ENCODE data around the gene KSR2. TPM values are rescaled to one million over a fixed set of nuclear protein-coding genes. Genes with fewer than 3 reads are reported as not detected.
A peak's percentile ranks its signal among the peaks of the same experiment; 100 is the strongest.

Gene KSR2
- total RNA-seq, 1 experiment from 2014 or later, result 0.15 TPM

- CTCF ChIA-PET, result no interaction called here
- in situ Hi-C loops (cut with HindIII; ENCODE audit: low pct_unique_long_range_greater_than_20kb, low sequenced_read_pairs), result loop anchor here (25.0 kb wide), 1 partner anchor 589 kb away; no protein-coding TSS in a partner anchor
- TF ChIP-seq CTCF (IDR thresholded peaks at IDR 0.05), result no peak
- no peak for TF ChIP-seq REST (IDR thresholded peaks at IDR 0.05; ENCODE audit: insufficient read depth in 1 of 2, low read depth in 2 of 2, low read length in 1 of 2)
- TF ChIP-seq TCF7L2 (IDR thresholded peaks at IDR 0.05; ENCODE audit: low read depth, low read length), result no peak
- TF ChIP-seq POLR2AphosphoS5 (IDR thresholded peaks at IDR 0.05; ENCODE audit: low read depth, low read length), result no peak
- TF ChIP-seq SIN3A (IDR thresholded peaks at IDR 0.05; ENCODE audit: borderline replicate concordance, insufficient read depth, low read depth, low read length), result no peak
Observed at GRCh38 chr12:117825827-117826226, 143.0 kb downstream of the KSR2 start.

DNA sequence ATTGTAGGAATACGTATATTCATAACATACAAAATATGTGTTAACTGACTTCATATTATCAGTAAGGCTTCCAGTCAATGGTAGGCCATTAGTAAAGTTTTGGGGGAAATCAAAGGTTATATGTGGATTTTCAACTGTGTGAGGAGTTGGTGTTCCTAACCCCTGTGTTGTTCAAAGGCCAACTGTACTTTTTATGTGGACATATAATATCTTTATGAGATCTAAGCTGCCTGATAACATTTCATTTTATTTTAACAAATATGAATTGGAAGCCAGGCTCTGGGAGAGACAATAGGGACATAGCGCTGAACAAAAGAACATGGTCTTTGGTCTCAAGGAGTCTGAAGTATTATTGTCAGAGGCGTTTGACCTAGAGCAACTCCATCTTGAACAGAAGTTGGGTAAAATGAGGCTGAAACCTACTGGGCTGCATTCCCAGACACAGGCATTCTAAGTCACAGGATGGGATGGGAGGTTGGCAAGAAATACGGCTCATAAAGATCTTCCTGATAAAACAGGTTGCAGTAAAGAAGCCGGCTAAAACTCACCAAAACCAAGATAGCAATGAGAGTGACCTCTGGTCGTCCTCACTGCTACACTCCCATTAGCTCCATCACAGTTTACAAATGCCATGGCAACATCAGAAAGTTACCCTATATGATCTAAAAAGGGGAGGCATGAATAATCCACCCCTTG is 147.2 kb downstream of the KSR2 start:
- in situ Hi-C loops (cut with HindIII; ENCODE audit: low pct_unique_long_range_greater_than_20kb, low sequenced_read_pairs) (no loop called here), intact Hi-C loops (cut with micrococcal nuclease; ENCODE audit: unreplicated experiment) (loop anchor here (1.0 kb wide), 1 partner anchor 23 kb away; no protein-coding TSS in a partner anchor)
- Histone ChIP-seq H3K27ac (ENCODE audit: low read length) (no peak overlapping the region), H3K9me3 (ENCODE audit: control insufficient read depth, insufficient read depth, low read depth, low read length) (no peaks in the 10 kb centered on the region), H3K4me1 (ENCODE audit: control insufficient read depth, insufficient read depth, low read length) (no peaks in the 10 kb centered on the region), H3K27me3 (ENCODE audit: control insufficient read depth, insufficient read depth, low read length) (peaks cover 3% of the 10 kb centered on the region; the same call in 1 of the 2 replicates), H3K4me3 (ENCODE audit: low read depth in 2 of 2, low read length in 2 of 2) (no peak overlapping the region), H3K36me3 (ENCODE audit: control insufficient read depth, insufficient read depth, low read length) (no peaks in the 10 kb centered on the region)
- no peak for TF ChIP-seq REST (IDR thresholded peaks at IDR 0.05; ENCODE audit: insufficient read depth in 1 of 2, low read depth in 2 of 2, low read length in 1 of 2)
- no peak for TF ChIP-seq SIN3A (IDR thresholded peaks at IDR 0.05; ENCODE audit: borderline replicate concordance, insufficient read depth, low read depth, low read length)
- peak; percentile 55; the same call in 1 of the 2 replicates for TF ChIP-seq TCF7L2 (IDR thresholded peaks at IDR 0.05; ENCODE audit: low read depth, low read length)
- TF ChIP-seq POLR2AphosphoS5 (IDR thresholded peaks at IDR 0.05; ENCODE audit: low read depth, low read length), result no peak
- no peak for TF ChIP-seq CTCF (IDR thresholded peaks at IDR 0.05)
- ATAC-seq (no peak), DNase-seq (ENCODE audit: low read depth, low spot score) (no peak)
- ChIA-PET CTCF (no interaction called here), POLR2A (no interaction called here)
- no TSS peak for BruUV-seq (replicated peaks)

More at GRCh38 chr12:117825827-117826226, 143.0 kb downstream of the KSR2 start:
- DNase-seq (ENCODE audit: low read depth, low spot score) (no peak), ATAC-seq (no peak)
- no TSS peak for BruUV-seq (replicated peaks)
- H3K36me3 ChIP-seq (ENCODE audit: control insufficient read depth, insufficient read depth, low read length), result no peaks in the 10 kb centered on the region
- H3K27ac ChIP-seq (ENCODE audit: low read length), result no peak overlapping the region
- POLR2A ChIA-PET, result no interaction called here
- intact Hi-C loops (cut with micrococcal nuclease; ENCODE audit: unreplicated experiment), result no loop called here
- peaks cover 12% of the 10 kb centered on the region; the same call in 1 of the 2 replicates for H3K9me3 ChIP-seq (ENCODE audit: control insufficient read depth, insufficient read depth, low read depth, low read length)
- peaks cover 3% of the 10 kb centered on the region; the same call in 1 of the 2 replicates for H3K27me3 ChIP-seq (ENCODE audit: control insufficient read depth, insufficient read depth, low read length)
- H3K4me3 ChIP-seq (ENCODE audit: low read depth in 2 of 2, low read length in 2 of 2), result no peak overlapping the region
- H3K4me1 ChIP-seq (ENCODE audit: control insufficient read depth, insufficient read depth, low read length), result no peaks in the 10 kb centered on the region
